ENCODE data around the gene GRIK4.

GRIK4 gene

DNA sequence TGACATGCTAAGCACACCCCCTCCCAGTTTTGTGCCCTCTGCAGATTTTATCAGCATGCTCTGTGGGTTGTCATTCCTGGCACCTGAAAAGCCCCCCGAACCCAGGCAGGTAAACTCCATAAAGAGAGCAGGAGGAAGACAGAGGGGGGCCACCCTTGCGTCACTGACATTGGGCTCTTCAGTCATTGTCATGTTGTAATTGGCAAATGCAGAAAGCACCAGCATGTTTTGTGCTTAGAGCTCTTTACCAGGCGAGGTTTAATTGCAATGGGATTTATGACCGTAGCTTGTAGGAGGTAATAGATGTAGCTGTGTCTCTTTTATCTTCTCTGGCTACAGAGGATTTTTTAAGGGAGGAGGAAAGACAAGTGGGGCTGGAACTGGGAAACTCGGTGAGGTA, 201.7 kb downstream of the GRIK4 start:
- no peaks in the 10 kb centered on the region for H3K36me3 Mint-ChIP-seq (ENCODE audit: low read depth)
- peaks cover 43% of the 10 kb centered on the region for H3K27me3 Mint-ChIP-seq
- no peak overlapping the region for H3K27ac Mint-ChIP-seq
- no peaks in the 10 kb centered on the region for H3K9me3 Mint-ChIP-seq
- no peak overlapping the region for H3K4me3 Mint-ChIP-seq
- H3K4me1 Mint-ChIP-seq (ENCODE audit: low read depth) = peaks cover 5% of the 10 kb centered on the region
- no peak for DNase-seq

DNA sequence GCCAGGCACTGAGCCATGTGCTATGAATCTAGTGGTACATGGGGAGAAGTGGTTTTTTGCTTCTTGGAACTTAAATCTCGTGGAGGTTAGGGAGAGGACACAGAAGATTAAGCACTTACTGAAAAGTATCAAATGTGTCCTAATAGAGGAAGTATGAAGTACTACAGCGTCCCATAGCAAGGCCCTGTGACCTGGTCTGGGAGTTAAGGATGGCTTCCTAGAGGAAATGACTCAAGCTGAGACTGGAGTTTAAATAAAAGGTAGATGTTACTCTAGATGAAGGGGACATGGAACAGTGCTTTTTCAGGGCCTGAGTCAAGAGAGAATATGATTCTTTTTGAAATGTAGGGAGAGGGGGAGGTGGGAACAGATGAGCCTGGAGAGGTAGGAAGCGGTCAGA, 202.9 kb downstream of the GRIK4 start:
- Mint-ChIP-seq H3K9me3 (no peaks in the 10 kb centered on the region), H3K27ac (no peak overlapping the region), H3K4me1 (ENCODE audit: low read depth) (peaks cover 5% of the 10 kb centered on the region), H3K4me3 (no peak overlapping the region), H3K36me3 (ENCODE audit: low read depth) (no peaks in the 10 kb centered on the region), H3K27me3 (peaks cover 49% of the 10 kb centered on the region)
- DNase-seq = no peak

DNA sequence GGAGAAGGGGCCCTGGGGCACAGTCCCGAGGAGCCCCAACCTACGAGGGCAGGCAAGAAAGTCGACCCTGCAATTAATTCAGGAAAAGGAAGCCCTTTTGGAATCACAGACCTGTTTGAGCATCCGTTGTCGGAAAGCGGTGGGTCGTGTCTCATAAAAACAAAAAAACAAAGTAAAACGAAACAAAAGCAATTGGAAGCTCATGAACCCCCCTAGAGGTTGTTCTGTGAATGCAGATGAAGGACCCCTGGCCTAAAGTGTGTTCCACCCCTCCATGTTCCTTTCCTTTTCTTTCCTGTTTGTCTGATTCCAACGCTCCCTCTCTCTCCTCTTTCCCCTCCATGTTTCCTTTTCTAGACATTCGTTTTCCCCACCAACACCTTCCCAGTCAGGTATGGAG, 203.7 kb downstream of the GRIK4 start:
- H3K36me3 Mint-ChIP-seq (ENCODE audit: low read depth) = no peaks in the 10 kb centered on the region
- DNase-seq = no peak
- no peaks in the 10 kb centered on the region for H3K9me3 Mint-ChIP-seq
- H3K4me3 Mint-ChIP-seq = peak overlapping the region; percentile 60
- H3K27me3 Mint-ChIP-seq = peaks cover 52% of the 10 kb centered on the region
- H3K4me1 Mint-ChIP-seq (ENCODE audit: low read depth) = peaks cover 5% of the 10 kb centered on the region
- no peak overlapping the region for H3K27ac Mint-ChIP-seq

DNA sequence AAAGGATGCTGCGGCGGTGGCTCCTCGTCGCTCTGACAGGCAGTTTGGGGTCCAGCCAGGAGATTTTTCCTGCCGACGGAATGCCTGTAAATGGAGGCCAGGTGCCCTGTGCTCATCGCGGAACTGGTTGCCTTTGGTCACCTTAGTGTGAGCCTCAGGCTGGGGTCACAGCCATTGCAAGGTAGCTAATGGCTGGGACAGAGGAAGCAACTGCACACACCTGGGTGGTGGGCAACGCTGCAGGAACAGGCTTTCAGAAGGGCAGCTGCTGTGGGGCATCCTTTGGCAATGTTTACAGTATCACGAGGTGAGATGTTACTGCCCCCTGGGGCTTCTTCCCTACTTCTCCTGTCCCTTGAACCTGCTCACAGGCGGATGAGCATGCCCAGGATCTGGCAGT, 205.5 kb downstream of the GRIK4 start:
- Mint-ChIP-seq H3K27ac (no peak overlapping the region), H3K4me3 (no peak overlapping the region), H3K27me3 (peaks cover 67% of the 10 kb centered on the region), H3K9me3 (no peaks in the 10 kb centered on the region), H3K36me3 (ENCODE audit: low read depth) (no peaks in the 10 kb centered on the region), H3K4me1 (ENCODE audit: low read depth) (peaks cover 5% of the 10 kb centered on the region)
- no peak for DNase-seq

DNA sequence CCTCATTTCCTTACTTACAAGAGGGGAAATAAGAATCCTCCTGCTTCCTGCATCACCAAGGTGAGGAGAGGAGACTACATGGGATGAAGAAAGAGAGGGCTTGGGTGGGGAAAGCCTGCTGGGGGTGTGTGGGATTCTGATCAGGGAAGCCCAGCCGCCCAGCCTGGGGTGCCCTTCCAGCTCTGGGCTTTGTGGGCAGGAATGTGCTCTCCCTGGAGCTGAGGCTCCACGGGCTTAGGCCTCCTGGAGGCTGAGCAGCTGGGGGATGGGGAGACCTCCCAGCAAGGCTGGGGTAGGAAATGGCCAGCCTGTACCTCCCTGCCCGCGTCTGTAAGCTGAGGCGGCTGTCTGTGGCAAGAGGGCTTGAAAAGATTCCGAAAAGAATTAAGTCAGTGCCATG, 206.1 kb downstream of the GRIK4 start:
- Mint-ChIP-seq H3K27ac (no peak overlapping the region), H3K4me1 (ENCODE audit: low read depth) (peaks cover 5% of the 10 kb centered on the region), H3K4me3 (no peak overlapping the region), H3K36me3 (ENCODE audit: low read depth) (no peaks in the 10 kb centered on the region), H3K27me3 (peaks cover 67% of the 10 kb centered on the region), H3K9me3 (no peaks in the 10 kb centered on the region)
- DNase-seq = no peak

DNA sequence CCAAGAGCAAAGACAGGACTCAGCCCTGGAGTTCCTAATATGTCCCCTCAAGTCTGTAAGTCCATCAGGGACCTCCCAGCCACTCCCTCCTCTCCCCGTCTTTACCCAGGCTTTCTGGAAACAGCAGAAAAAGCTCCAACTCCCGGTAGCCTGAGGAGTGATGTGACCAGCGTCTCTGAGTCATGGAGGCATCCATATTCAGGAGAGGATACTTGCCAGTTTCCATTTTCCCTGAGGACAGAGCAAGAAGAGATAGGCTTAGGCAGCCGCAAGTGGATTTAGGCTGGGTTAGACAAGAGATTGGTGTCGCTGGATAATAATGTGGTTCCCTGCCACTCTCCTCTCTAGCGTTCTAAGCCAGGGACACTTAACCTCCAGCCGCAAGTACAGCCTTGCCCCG, 206.6 kb downstream of the GRIK4 start:
- H3K4me3 Mint-ChIP-seq = no peak overlapping the region
- DNase-seq = no peak
- no peaks in the 10 kb centered on the region for H3K9me3 Mint-ChIP-seq
- H3K27ac Mint-ChIP-seq = no peak overlapping the region
- no peaks in the 10 kb centered on the region for H3K36me3 Mint-ChIP-seq (ENCODE audit: low read depth)
- H3K4me1 Mint-ChIP-seq (ENCODE audit: low read depth) = peaks cover 5% of the 10 kb centered on the region
- H3K27me3 Mint-ChIP-seq = peaks cover 66% of the 10 kb centered on the region

DNA sequence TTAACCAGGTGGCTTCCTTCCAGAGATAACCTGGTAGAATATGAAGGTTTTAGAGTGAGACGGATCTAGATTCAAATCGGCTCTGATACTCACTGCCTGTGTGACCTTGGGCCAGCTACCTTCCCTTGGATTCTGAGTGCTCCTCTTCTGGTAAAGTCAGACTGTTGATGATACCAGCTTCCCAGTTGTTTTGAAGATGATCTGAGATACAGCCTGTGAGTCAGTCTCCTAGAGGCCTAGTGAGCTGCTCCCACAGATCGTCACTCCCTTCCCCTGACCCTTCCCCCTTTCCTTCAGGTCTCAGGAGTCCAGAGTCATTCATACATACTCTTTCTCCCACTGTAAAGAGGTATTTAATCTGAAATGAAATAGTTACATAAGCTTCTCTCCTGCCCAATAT, 207.8 kb downstream of the GRIK4 start:
- Mint-ChIP-seq H3K36me3 (ENCODE audit: low read depth) (no peaks in the 10 kb centered on the region), H3K4me1 (ENCODE audit: low read depth) (peaks cover 5% of the 10 kb centered on the region), H3K27me3 (peaks cover 62% of the 10 kb centered on the region), H3K9me3 (no peaks in the 10 kb centered on the region), H3K4me3 (no peak overlapping the region), H3K27ac (no peak overlapping the region)
- DNase-seq = no peak

DNA sequence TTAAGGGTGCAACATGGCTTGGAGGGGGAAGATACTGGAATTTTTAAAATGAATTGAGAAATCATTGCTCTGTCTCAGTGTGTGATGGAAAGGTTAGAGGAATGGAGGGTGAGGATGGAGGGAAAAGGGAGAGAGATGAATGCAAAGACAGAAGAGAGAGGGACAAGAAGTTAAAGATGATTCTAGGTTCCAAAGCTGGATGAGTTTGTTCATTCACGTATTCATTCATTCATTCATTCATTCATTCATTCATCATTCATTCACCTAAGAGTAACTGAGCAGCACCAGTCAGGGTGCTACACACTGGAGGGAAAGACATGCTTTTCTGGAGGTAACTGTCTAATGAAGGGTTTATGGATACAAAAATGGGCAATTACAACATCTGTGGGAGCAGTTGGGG, 209.2 kb downstream of the GRIK4 start:
- no peak overlapping the region for H3K27ac Mint-ChIP-seq
- no peaks in the 10 kb centered on the region for H3K4me1 Mint-ChIP-seq (ENCODE audit: low read depth)
- H3K27me3 Mint-ChIP-seq = peaks cover 52% of the 10 kb centered on the region
- DNase-seq = no peak
- no peak overlapping the region for H3K4me3 Mint-ChIP-seq
- no peaks in the 10 kb centered on the region for H3K36me3 Mint-ChIP-seq (ENCODE audit: low read depth)
- peaks cover 2% of the 10 kb centered on the region for H3K9me3 Mint-ChIP-seq

DNA sequence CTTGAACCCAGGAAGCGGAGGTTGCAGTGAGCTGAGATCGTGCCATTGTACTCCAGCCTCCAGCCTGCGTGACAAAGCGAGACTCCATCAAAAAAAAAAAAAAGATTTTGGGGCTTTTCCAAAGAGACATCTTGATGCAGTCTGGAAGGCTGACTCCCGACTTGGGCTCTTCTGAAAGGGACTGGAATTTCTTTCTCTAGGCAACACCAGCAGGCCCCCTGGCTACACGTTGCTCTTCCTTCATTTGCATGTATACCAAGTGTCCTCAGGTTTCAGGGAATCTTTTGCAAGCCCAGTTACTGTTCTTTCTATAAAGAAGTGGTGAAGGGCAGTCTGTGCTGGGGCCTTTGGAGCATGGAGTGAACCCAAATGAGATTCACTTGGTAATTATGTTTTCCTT, 211.0 kb downstream of the GRIK4 start:
- Mint-ChIP-seq H3K36me3 (ENCODE audit: low read depth) (no peaks in the 10 kb centered on the region), H3K9me3 (peaks cover 2% of the 10 kb centered on the region), H3K27me3 (peaks cover 41% of the 10 kb centered on the region), H3K4me3 (no peak overlapping the region), H3K27ac (no peak overlapping the region), H3K4me1 (ENCODE audit: low read depth) (no peaks in the 10 kb centered on the region)
- no peak for DNase-seq

DNA sequence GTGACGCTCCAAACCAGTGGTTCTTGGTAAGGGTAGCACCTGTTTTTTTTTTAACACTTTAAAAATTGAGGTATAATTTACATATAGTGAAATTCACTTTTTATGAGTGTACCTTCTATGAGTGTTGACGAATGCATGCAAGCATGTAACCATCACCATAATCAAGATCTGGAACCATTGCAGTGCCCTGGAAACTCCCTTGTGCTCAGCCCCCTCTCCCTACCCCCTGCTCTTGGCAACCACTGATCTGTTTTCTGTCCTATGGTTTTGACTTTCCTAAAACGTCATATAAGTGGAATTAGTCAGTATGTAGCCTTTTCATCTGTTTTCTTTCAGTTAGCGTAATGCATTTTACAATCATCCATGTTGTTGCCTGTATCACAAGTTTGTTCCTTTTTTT, 212.2 kb downstream of the GRIK4 start:
- peaks cover 33% of the 10 kb centered on the region for H3K27me3 Mint-ChIP-seq
- H3K27ac Mint-ChIP-seq = no peak overlapping the region
- no peaks in the 10 kb centered on the region for H3K36me3 Mint-ChIP-seq (ENCODE audit: low read depth)
- no peak for DNase-seq
- H3K4me3 Mint-ChIP-seq = no peak overlapping the region
- no peaks in the 10 kb centered on the region for H3K4me1 Mint-ChIP-seq (ENCODE audit: low read depth)
- peaks cover 2% of the 10 kb centered on the region for H3K9me3 Mint-ChIP-seq

DNA sequence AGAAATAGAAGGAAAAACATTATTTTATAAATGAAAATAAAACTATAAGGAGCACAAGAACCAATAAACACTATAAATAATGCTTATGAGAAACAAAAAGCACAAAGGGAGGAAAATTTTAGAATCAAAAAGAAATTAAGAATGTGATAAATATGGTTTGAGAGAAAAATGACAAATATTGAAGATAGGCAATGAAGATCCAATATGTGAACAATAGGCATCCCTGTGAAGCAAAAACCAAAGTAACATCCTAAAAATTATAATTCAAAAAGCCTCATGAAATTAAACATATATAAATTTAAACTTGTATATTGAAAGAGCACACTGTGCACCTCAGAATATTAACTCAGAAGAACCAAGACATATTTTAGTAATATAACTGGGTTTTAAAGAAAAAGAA, 216.2 kb downstream of the GRIK4 start:
- H3K27me3 Mint-ChIP-seq = peaks cover 12% of the 10 kb centered on the region
- no peaks in the 10 kb centered on the region for H3K36me3 Mint-ChIP-seq (ENCODE audit: low read depth)
- H3K4me3 Mint-ChIP-seq = no peak overlapping the region
- DNase-seq = no peak
- peaks cover 10% of the 10 kb centered on the region for H3K9me3 Mint-ChIP-seq
- no peak overlapping the region for H3K27ac Mint-ChIP-seq
- no peaks in the 10 kb centered on the region for H3K4me1 Mint-ChIP-seq (ENCODE audit: low read depth)

DNA sequence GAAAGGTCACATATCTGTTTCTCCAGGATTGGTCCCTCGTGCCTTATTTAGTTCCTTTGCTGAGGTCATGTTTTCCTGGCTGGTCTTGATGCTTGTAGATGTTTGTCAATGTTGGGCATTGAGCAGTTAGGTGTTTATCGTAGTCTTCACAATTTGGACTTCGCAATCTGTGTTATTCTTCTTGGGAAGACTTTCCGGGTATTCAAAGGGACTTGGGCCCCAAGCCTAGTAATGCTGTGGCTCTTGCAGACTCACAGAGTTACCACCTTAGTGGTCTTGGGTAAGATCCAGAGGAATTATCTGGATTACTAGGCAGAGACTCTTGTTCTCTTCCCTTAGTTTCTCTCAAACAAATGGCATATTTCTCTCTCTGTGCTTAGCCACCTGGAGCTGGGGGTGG, 223.5 kb downstream of the GRIK4 start:
- Mint-ChIP-seq H3K4me1 (ENCODE audit: low read depth) (no peaks in the 10 kb centered on the region), H3K27me3 (peaks cover 15% of the 10 kb centered on the region), H3K4me3 (no peak overlapping the region), H3K36me3 (ENCODE audit: low read depth) (no peaks in the 10 kb centered on the region), H3K27ac (no peak overlapping the region), H3K9me3 (no peaks in the 10 kb centered on the region)
- no peak for DNase-seq

DNA sequence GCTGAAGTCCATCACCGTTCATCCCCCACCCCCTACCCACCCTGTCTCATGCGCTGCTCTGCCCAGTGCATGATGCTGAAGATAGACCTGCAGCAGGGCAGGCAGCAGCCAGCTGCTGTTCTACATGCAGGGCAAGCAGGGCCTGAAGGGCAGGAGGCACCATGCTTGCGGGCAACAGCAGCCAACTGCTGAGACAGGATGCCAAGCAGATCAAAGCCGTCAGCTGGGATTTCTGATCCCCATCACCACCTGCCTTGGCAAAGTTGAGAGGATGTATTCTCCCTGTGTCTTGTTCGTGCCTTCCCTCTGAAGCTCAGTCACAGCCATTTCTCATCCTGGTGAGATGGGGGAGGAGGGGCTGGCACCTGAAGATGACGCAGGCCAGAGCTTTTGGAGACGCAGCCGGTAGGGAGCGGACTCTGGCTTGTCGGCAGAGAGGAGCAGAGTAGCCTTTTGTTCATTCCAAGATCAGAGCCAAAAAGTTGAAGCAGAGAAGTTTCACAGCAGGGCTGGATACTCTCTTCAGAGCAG, 227.0 kb downstream of the GRIK4 start:
- Mint-ChIP-seq H3K4me3 (no peak overlapping the region), H3K4me1 (ENCODE audit: low read depth) (no peaks in the 10 kb centered on the region), H3K27me3 (peaks cover 20% of the 10 kb centered on the region), H3K9me3 (no peaks in the 10 kb centered on the region), H3K27ac (no peak overlapping the region), H3K36me3 (ENCODE audit: low read depth) (no peaks in the 10 kb centered on the region)
- DNase-seq = no peak

DNA sequence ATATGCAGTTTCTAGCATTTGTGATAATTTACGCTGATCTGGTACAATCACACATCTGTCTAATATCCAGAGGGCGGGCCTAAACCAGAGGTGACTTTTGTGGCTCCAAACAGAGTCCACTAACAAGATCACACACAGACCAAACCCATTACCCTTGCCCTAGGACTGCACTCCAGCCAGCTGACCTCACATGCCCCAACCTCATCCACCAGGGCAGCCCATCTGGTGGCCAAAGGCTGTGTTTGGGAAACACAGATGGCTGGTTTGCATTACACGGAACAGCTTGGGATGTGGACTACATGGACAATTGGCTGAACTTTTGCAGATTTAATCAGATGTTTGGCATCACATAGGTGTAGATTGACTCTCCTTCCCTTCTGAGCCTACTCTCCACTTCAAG, 228.2 kb downstream of the GRIK4 start:
- Mint-ChIP-seq H3K27ac (no peak overlapping the region), H3K27me3 (peaks cover 14% of the 10 kb centered on the region), H3K9me3 (no peaks in the 10 kb centered on the region), H3K4me3 (no peak overlapping the region), H3K4me1 (ENCODE audit: low read depth) (no peaks in the 10 kb centered on the region), H3K36me3 (ENCODE audit: low read depth) (no peaks in the 10 kb centered on the region)
- DNase-seq = no peak

DNA sequence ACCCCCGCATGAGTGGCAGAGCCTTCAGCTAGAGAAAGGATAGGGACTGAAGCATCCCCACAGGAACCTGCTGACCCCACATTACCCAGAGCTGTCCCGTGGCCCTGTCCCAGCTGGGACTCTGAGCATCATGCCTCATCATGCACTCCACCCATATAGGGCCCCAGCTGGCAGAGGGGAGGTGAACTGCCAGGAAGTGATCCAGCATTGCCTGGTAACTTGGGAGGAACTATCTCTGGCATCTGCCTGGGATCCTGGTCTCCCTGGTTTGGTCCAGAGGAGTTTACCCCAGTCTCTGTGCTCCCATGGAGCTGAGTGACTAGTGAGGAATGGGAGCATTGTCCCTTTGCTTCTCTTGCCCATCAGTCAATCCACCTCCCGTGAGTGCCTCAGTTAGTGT, 228.8 kb downstream of the GRIK4 start:
- Mint-ChIP-seq H3K4me1 (ENCODE audit: low read depth) (no peaks in the 10 kb centered on the region), H3K27ac (no peak overlapping the region), H3K4me3 (no peak overlapping the region), H3K9me3 (no peaks in the 10 kb centered on the region), H3K36me3 (ENCODE audit: low read depth) (no peaks in the 10 kb centered on the region), H3K27me3 (peaks cover 15% of the 10 kb centered on the region)
- DNase-seq = no peak
